ENCODE measurements around the gene AMIGO3.

The AMIGO3 gene

GRCh38 chr3:49724586-49724985 lies 5.1 kb upstream of the AMIGO3 start:
- DNase-seq = no peak

- DNase-seq = peak; percentile 92
These were observed 4.4 kb upstream of the AMIGO3 start, which contains the start of gene GMPPB for GRCh38 chr3:49723628-49724551. TSS of gene GMPPB (minus strand) at chr3:49723951. CDS start at chr3:49723726, 225 bp downstream.

- DNase-seq = peak; percentile 65
These were observed 3.8 kb upstream of the AMIGO3 start for GRCh38 chr3:49723296-49723627.

- DNase-seq = no peak
These were observed 3.4 kb upstream of the AMIGO3 start for GRCh38 chr3:49722896-49723295.

GRCh38 chr3:49721896-49722781 lies 2.7 kb upstream of the AMIGO3 start:
- DNase-seq = no peak

- no peak for DNase-seq
These were observed 2.1 kb upstream of the AMIGO3 start for GRCh38 chr3:49721596-49721895.

GRCh38 chr3:49720855-49721595 lies 1.5 kb upstream of the AMIGO3 start:
- DNase-seq = no peak

GRCh38 chr3:49718858-49719213 lies 648 bp downstream of the AMIGO3 start:
- no peak for DNase-seq

GRCh38 chr3:49717959-49718857 lies 1.3 kb downstream of the AMIGO3 start:
- no peak for DNase-seq

- DNase-seq = no peak
These were observed 2.1 kb downstream of the AMIGO3 start for GRCh38 chr3:49717211-49717958.

GRCh38 chr3:49716691-49717210 lies 2.7 kb downstream of the AMIGO3 start:
- DNase-seq = no peak

GRCh38 chr3:49716169-49716568 lies 3.3 kb downstream of the AMIGO3 start:
- DNase-seq = no peak

- DNase-seq = no peak
These were observed 3.8 kb downstream of the AMIGO3 start for GRCh38 chr3:49715611-49716121.

GRCh38 chr3:49714728-49715550 lies 4.5 kb downstream of the AMIGO3 start:
- DNase-seq = no peak

GRCh38 chr3:49713336-49714105 lies 6.0 kb downstream of the AMIGO3 start:
- no peak for DNase-seq

GRCh38 chr3:49712631-49713317 lies 6.7 kb downstream of the AMIGO3 start:
- DNase-seq = no peak

GRCh38 chr3:49712166-49712565 lies 7.3 kb downstream of the AMIGO3 start:
- no peak for DNase-seq

GRCh38 chr3:49711489-49711888 lies 8.0 kb downstream of the AMIGO3 start:
- DNase-seq = no peak

- DNase-seq = no peak
These were observed 9.6 kb downstream of the AMIGO3 start for GRCh38 chr3:49709852-49710251.

All from activated naive CD4-positive, alpha-beta T cell treated with anti-CD3 and anti-CD28 coated beads, Interleukin-2, amount 50 U/mL, for 16 hours (primary cell).